OCI-LY1 (cell line): ENCODE results near the gene ZNF677.
"Not testable (repeated sequence)": the region's sequence is repeated elsewhere in the genome, so short reads cannot be mapped to it uniquely, and the experiment has no call there.

Experiments
- H2AFZ ChIP-seq: fragments of 200-600 bp; sonication (generic), shearing (Covaris generic); 2 replicates; pipeline ENCODE4 v1.6.0; 2014; ENCODE audit warnings: antibody characterized with exemption, mild to moderate bottlenecking, low read length
- H3F3A ChIP-seq: fragments of 200-600 bp; sonication (generic), shearing (Covaris generic); 2 replicates; pipeline ENCODE4 v1.6.0; 2014; ENCODE audit warnings: mild to moderate bottlenecking, antibody characterized with exemption, low read length, moderate library complexity; ENCODE audit not compliant: insufficient read depth
- H3K27ac ChIP-seq: fragments of 200-600 bp; sonication (generic); 2 replicates; pipeline ENCODE4 v1.5.1; 2014; ENCODE audit warnings: low read length, mixed run types, mild to moderate bottlenecking, low read depth; ENCODE audit not compliant: poor library complexity, severe bottlenecking
- H3K27me3 ChIP-seq: fragments of 200-600 bp; sonication (generic); 2 replicates; pipeline ENCODE4 v1.6.0; 2014; ENCODE audit warnings: antibody characterized with exemption, mild to moderate bottlenecking, low read length, moderate library complexity; ENCODE audit not compliant: insufficient read depth
- H3K36me3 ChIP-seq: fragments of 200-600 bp; sonication (generic); 2 replicates; pipeline ENCODE4 v1.6.1; 2014; ENCODE audit warnings: mild to moderate bottlenecking, antibody characterized with exemption, low read length, moderate library complexity, mixed read lengths; ENCODE audit not compliant: insufficient read depth
- H3K4me1 ChIP-seq: fragments of 200-600 bp; sonication (generic); 2 replicates; pipeline ENCODE4 v1.5.1; 2014; ENCODE audit warnings: mild to moderate bottlenecking, low read length, moderate library complexity; ENCODE audit not compliant: insufficient read depth, severe bottlenecking
- H3K4me2 ChIP-seq: fragments of 200-600 bp; sonication (generic), shearing (Covaris generic); 2 replicates; pipeline ENCODE4 v1.6.1; 2014; ENCODE audit warnings: low read length
- H3K4me3 ChIP-seq: fragments of 200-600 bp; sonication (generic); 2 replicates; pipeline ENCODE4 v1.5.1; 2014; ENCODE audit warnings: low read length, low read depth, mild to moderate bottlenecking, mixed read lengths; ENCODE audit not compliant: poor library complexity, severe bottlenecking
- H3K79me2 ChIP-seq: fragments of 200-600 bp; shearing (Covaris generic); 2 replicates; pipeline ENCODE4 v1.6.1; 2016; ENCODE audit warnings: mixed run types, low read length, mixed read lengths; ENCODE audit not compliant: insufficient read depth
- H3K9ac ChIP-seq: fragments of 200-600 bp; sonication (generic), shearing (Covaris generic); 2 replicates; pipeline ENCODE4 v1.6.1; 2014; ENCODE audit warnings: mild to moderate bottlenecking, low read length, mixed read lengths
- H3K9me2 ChIP-seq: fragments of 200-600 bp; sonication (generic), shearing (Covaris generic); 2 replicates; pipeline ENCODE4 v1.6.1; 2014; ENCODE audit warnings: low read depth, mild to moderate bottlenecking, low read length, mixed read lengths
- H3K9me3 ChIP-seq: fragments of 200-600 bp; shearing (Covaris generic); 2 replicates; pipeline ENCODE4 v1.6.1; 2014; ENCODE audit warnings: low read length, mixed read lengths
- H4K20me1 ChIP-seq: fragments of 200-600 bp; sonication (generic), shearing (Covaris generic); 2 replicates; pipeline ENCODE4 v1.6.0; 2016; ENCODE audit warnings: mild to moderate bottlenecking, low read length; ENCODE audit not compliant: insufficient read depth
- CTCF ChIP-seq: fragments of 200-600 bp; sonication (generic), shearing (Covaris generic); IDR thresholded peaks from 2 replicates; pipeline ENCODE4 v1.5.1; 2017; ENCODE audit warnings: mild to moderate bottlenecking, antibody characterized with exemption, low read length, moderate library complexity, mixed read lengths
- EZH2 ChIP-seq: fragments of 200-600 bp; sonication (generic), shearing (Covaris generic); IDR thresholded peaks from 2 replicates; pipeline ENCODE4 v1.8.0; 2017; ENCODE audit warnings: borderline replicate concordance, mixed run types, mild to moderate bottlenecking, antibody characterized with exemption, low read length, moderate library complexity, mixed read lengths

The ZNF677 gene

GRCh38 chr19:53290758-53291549 lies 36.3 kb upstream of the ZNF677 start:
- TF ChIP-seq CTCF (no peak), EZH2 (no peak)
- Histone ChIP-seq H3K9ac (no peak overlapping the region), H3F3A (no peaks in the 10 kb centered on the region), H3K4me2 (no peak overlapping the region), H3K36me3 (no peaks in the 10 kb centered on the region), H3K9me3 (peaks cover 8% of the 10 kb centered on the region; the same call in 1 of the 2 replicates), H3K9me2 (no peaks in the 10 kb centered on the region), H3K4me1 (no peaks in the 10 kb centered on the region), H3K27ac (no peak overlapping the region), H3K79me2 (no peaks in the 10 kb centered on the region), H3K27me3 (no peaks in the 10 kb centered on the region), H3K4me3 (no peak overlapping the region), H4K20me1 (no peaks in the 10 kb centered on the region), H2AFZ (no peak overlapping the region)

- H3K27ac ChIP-seq = no peak overlapping the region
- no peaks in the 10 kb centered on the region for H3K79me2 ChIP-seq
- TF ChIP-seq EZH2 = no peak
- TF ChIP-seq CTCF = no peak
- H4K20me1 ChIP-seq = no peaks in the 10 kb centered on the region
- no peak overlapping the region for H3K4me2 ChIP-seq
- H3F3A ChIP-seq = no peaks in the 10 kb centered on the region
- no peaks in the 10 kb centered on the region for H3K9me2 ChIP-seq
- no peak overlapping the region for H3K4me3 ChIP-seq
- no peak overlapping the region for H3K9ac ChIP-seq
- H3K4me1 ChIP-seq = no peaks in the 10 kb centered on the region
- no peaks in the 10 kb centered on the region for H3K27me3 ChIP-seq
- no peaks in the 10 kb centered on the region for H3K36me3 ChIP-seq
- 0 out of 2 replicates have a peak, but pooled peaks cover 2% of the 10 kb centered on the region for H3K9me3 ChIP-seq
- no peak overlapping the region for H2AFZ ChIP-seq
These were observed 30.4 kb upstream of the ZNF677 start for GRCh38 chr19:53285087-53285486.

GRCh38 chr19:53281947-53282346 lies 27.3 kb upstream of the ZNF677 start:
- H3K4me2 ChIP-seq, H3K9me3 ChIP-seq, H3K27me3 ChIP-seq, H3K27ac ChIP-seq, H3K4me1 ChIP-seq, H2AFZ ChIP-seq, H4K20me1 ChIP-seq, H3K36me3 ChIP-seq, H3K4me3 ChIP-seq, H3K79me2 ChIP-seq, H3K9ac ChIP-seq, H3F3A ChIP-seq, H3K9me2 ChIP-seq: not testable (repeated sequence)

- no peak overlapping the region for H2AFZ ChIP-seq
- H3K9ac ChIP-seq = no peak overlapping the region
- H3K4me2 ChIP-seq = no peak overlapping the region
- no peaks in the 10 kb centered on the region for H3K36me3 ChIP-seq
- H3K27me3 ChIP-seq = no peaks in the 10 kb centered on the region
- H4K20me1 ChIP-seq = no peaks in the 10 kb centered on the region
- H3K4me3 ChIP-seq = no peak overlapping the region
- no peaks in the 10 kb centered on the region for H3F3A ChIP-seq
- H3K9me2 ChIP-seq = no peaks in the 10 kb centered on the region
- no peaks in the 10 kb centered on the region for H3K9me3 ChIP-seq
- no peak overlapping the region for H3K27ac ChIP-seq
- no peaks in the 10 kb centered on the region for H3K4me1 ChIP-seq
- H3K79me2 ChIP-seq = no peaks in the 10 kb centered on the region
- no peak for TF ChIP-seq CTCF
- no peak for TF ChIP-seq EZH2
These were observed 20.8 kb upstream of the ZNF677 start for GRCh38 chr19:53275480-53275879.
